Neuronal stem cell (in vitro differentiated cells): ENCODE data around the gene DAW1.

Experiments
- DNase-seq: peaks from one replicate; pipeline ENCODE4 v3.0.0-alpha.2; 2013; ENCODE audit warnings: low spot score
- H2AFZ ChIP-seq: one replicate; pipeline ENCODE4 v1.6.1; 2013; ENCODE audit warnings: mild to moderate bottlenecking, low read length, inconsistent platforms
- H2AK5ac ChIP-seq: 2 replicates; pipeline ENCODE4 v1.6.1; 2013; ENCODE audit warnings: low read depth, mild to moderate bottlenecking, inconsistent platforms, low read length, moderate library complexity, mixed read lengths
- H2BK120ac ChIP-seq: 2 replicates; pipeline ENCODE4 v1.6.1; 2013; ENCODE audit warnings: low read depth, mild to moderate bottlenecking, inconsistent platforms, low read length, moderate library complexity, mixed read lengths
- H2BK12ac ChIP-seq: one replicate; pipeline ENCODE4 v1.6.1; 2013; ENCODE audit warnings: low read length, inconsistent platforms
- H2BK15ac ChIP-seq: 2 replicates; pipeline ENCODE4 v1.6.1; 2013; ENCODE audit warnings: mild to moderate bottlenecking, low read length, inconsistent platforms, mixed read lengths
- H2BK5ac ChIP-seq: one replicate; pipeline ENCODE4 v1.6.1; 2013; ENCODE audit warnings: inconsistent platforms, mild to moderate bottlenecking, low read length, moderate library complexity
- H3K14ac ChIP-seq: one replicate; pipeline ENCODE4 v1.6.1; 2013; ENCODE audit warnings: low read length, inconsistent platforms
- H3K18ac ChIP-seq: 2 replicates; pipeline ENCODE4 v1.6.1; 2013; ENCODE audit warnings: low read length, inconsistent platforms
- H3K23ac ChIP-seq: 2 replicates; pipeline ENCODE4 v1.6.1; 2013; ENCODE audit warnings: low read depth, mild to moderate bottlenecking, mixed read lengths, low read length, inconsistent platforms; ENCODE audit not compliant: poor library complexity
- H3K27ac ChIP-seq: replicated peaks from 3 replicates; pipeline ENCODE4 v1.5.1; 2013; ENCODE audit warnings: low read length, inconsistent platforms
- H3K27me3 ChIP-seq, 3 experiments: 2 replicates each; pipeline ENCODE4 v1.6.1; 2013; ENCODE audit warnings: low read length in 3 of 3, mild to moderate bottlenecking in 2 of 3, inconsistent platforms in 1 of 3, low read depth in 1 of 3, mixed read lengths in 1 of 3, moderate library complexity in 1 of 3; ENCODE audit not compliant: control insufficient read depth in 3 of 3, insufficient read depth in 3 of 3
- H3K36me3 ChIP-seq, 2 donors: replicated peaks in 1 of 2; 2 replicates each; pipeline ENCODE4 v1.6.1; 2013; ENCODE audit warnings: low read length in 2 of 2; ENCODE audit not compliant: control insufficient read depth in 2 of 2, insufficient read depth in 2 of 2
- H3K4ac ChIP-seq: 2 replicates; pipeline ENCODE4 v1.6.1; 2013; ENCODE audit warnings: inconsistent platforms, mild to moderate bottlenecking, low read length, moderate library complexity
- H3K4me1 ChIP-seq, 2 donors: 1 replicate in 1 of 2; 2 replicates in 1 of 2; pipeline ENCODE4 v1.6.1; 2013; ENCODE audit warnings: low read length in 2 of 2, low read depth in 1 of 2; ENCODE audit not compliant: control insufficient read depth in 2 of 2, insufficient read depth in 1 of 2
- H3K4me2 ChIP-seq: one replicate; pipeline ENCODE4 v1.6.1; 2013; ENCODE audit warnings: mild to moderate bottlenecking, low read length, inconsistent platforms; ENCODE audit not compliant: insufficient read depth, poor library complexity, severe bottlenecking
- H3K4me3 ChIP-seq, 2 donors: 2 replicates each; pipeline ENCODE4 v1.5.1; 2013; ENCODE audit warnings: low read length in 2 of 2, mild to moderate bottlenecking in 2 of 2, inconsistent platforms in 1 of 2, moderate library complexity in 1 of 2
- H3K79me1 ChIP-seq: one replicate; pipeline ENCODE4 v1.6.1; 2013; ENCODE audit warnings: low read depth, mild to moderate bottlenecking, inconsistent platforms, low read length, moderate library complexity
- H3K9ac ChIP-seq: one replicate; pipeline ENCODE4 v1.6.1; 2013; ENCODE audit warnings: mild to moderate bottlenecking, low read depth, low read length, inconsistent platforms; ENCODE audit not compliant: poor library complexity
- H3K9me3 ChIP-seq, 2 donors: replicated peaks in 1 of 2; 2 replicates each; pipeline versions ENCODE3 to v1.6.1; 2013; ENCODE audit warnings: low read length in 2 of 2, mild to moderate bottlenecking in 2 of 2, inconsistent platforms in 1 of 2, low read depth in 1 of 2, mixed read lengths in 1 of 2, moderate library complexity in 1 of 2; ENCODE audit not compliant: control insufficient read depth in 2 of 2, insufficient read depth in 1 of 2
- H4K8ac ChIP-seq: one replicate; pipeline ENCODE4 v1.6.1; 2013; ENCODE audit warnings: low read depth, mild to moderate bottlenecking, inconsistent platforms, low read length, moderate library complexity
- H4K91ac ChIP-seq: one replicate; pipeline ENCODE4 v1.6.1; 2013; ENCODE audit warnings: low read length, low read depth, mild to moderate bottlenecking, inconsistent platforms; ENCODE audit not compliant: poor library complexity
- WGBS, 2 donors: extraction: QIAGEN DNeasy Blood & Tissue Kit; methylation state at CpG; one replicate each; pipeline ENCODE4 v1.1.7; 2013; ENCODE audit warnings: missing lambda C conversion rate in 2 of 2, mixed read lengths in 1 of 2; ENCODE audit not compliant: insufficient read length in 2 of 2, insufficient replicate concordance in 1 of 2; ENCODE audit errors: extremely low coverage in 2 of 2; 5-methylcytosine and 5-hydroxymethylcytosine counted together

The DAW1 gene

GRCh38 chr2:227881866-227882517 lies 10.6 kb downstream of the DAW1 start:
- no peak for DNase-seq
- H3K27ac ChIP-seq: no peak overlapping the region
- no peak overlapping the region for H2AFZ ChIP-seq
- H3K79me1 ChIP-seq: no peaks in the 10 kb centered on the region
- H3K4me1 ChIP-seq: no peaks in the 10 kb centered on the region
- H3K4me2 ChIP-seq: no peak overlapping the region
- H4K8ac ChIP-seq: no peak overlapping the region
- H2BK5ac ChIP-seq: no peak overlapping the region
- no peak overlapping the region for H3K9ac ChIP-seq
- no peaks in the 10 kb centered on the region for H3K27me3 ChIP-seq
- no peak overlapping the region for H2AK5ac ChIP-seq
- H3K9me3 ChIP-seq: no peaks in the 10 kb centered on the region
- no peak overlapping the region for H3K23ac ChIP-seq
- no peak overlapping the region for H2BK15ac ChIP-seq
- H3K36me3 ChIP-seq: no peaks in the 10 kb centered on the region
- no peak overlapping the region for H3K4ac ChIP-seq
- no peak overlapping the region for H3K14ac ChIP-seq
- H4K91ac ChIP-seq: no peak overlapping the region
- no peak overlapping the region for H3K18ac ChIP-seq
- no peak overlapping the region for H3K4me3 ChIP-seq
- no peak overlapping the region for H2BK12ac ChIP-seq
- no CpG with 5 or more reads among the region's 4 CpGs for WGBS, 2 donors
- H2BK120ac ChIP-seq: no peak overlapping the region

GRCh38 chr2:227884511-227884947 lies 13.1 kb downstream of the DAW1 start:
- Histone ChIP-seq H3K23ac (no peak overlapping the region), H4K8ac (no peak overlapping the region), H3K27ac (no peak overlapping the region), H2BK12ac (no peak overlapping the region), H2AFZ (peak overlapping the region; percentile 28), H3K9ac (no peak overlapping the region), H2AK5ac (no peak overlapping the region), H4K91ac (no peak overlapping the region), H3K4me2 (no peak overlapping the region), H2BK15ac (no peak overlapping the region), H3K4me3 (no peak overlapping the region), H3K4ac (no peak overlapping the region), H2BK120ac (no peak overlapping the region), H3K14ac (no peak overlapping the region), H3K79me1 (no peaks in the 10 kb centered on the region), H3K18ac (no peak overlapping the region), H3K36me3 (no peaks in the 10 kb centered on the region), H3K4me1 (no peaks in the 10 kb centered on the region), H3K9me3 (no peaks in the 10 kb centered on the region), H2BK5ac (no peak overlapping the region), H3K27me3 (no peaks in the 10 kb centered on the region)
- peak; percentile 71 for DNase-seq
- no CpG with 5 or more reads among the region's 6 CpGs for WGBS, 2 donors

- no CpG with 5 or more reads among the region's 4 CpGs for WGBS, 2 donors
These were observed 14.7 kb downstream of the DAW1 start for GRCh38 chr2:227886149-227886548.

GRCh38 chr2:227888289-227888688 lies 16.9 kb downstream of the DAW1 start:
- H2BK15ac ChIP-seq: no peak overlapping the region
- no peak for DNase-seq
- no peak overlapping the region for H3K9ac ChIP-seq
- H3K14ac ChIP-seq: no peak overlapping the region
- no peaks in the 10 kb centered on the region for H3K36me3 ChIP-seq
- H2BK12ac ChIP-seq: no peak overlapping the region
- no peak overlapping the region for H3K4me2 ChIP-seq
- H3K4me1 ChIP-seq: no peaks in the 10 kb centered on the region
- H2AK5ac ChIP-seq: no peak overlapping the region
- no peak overlapping the region for H4K8ac ChIP-seq
- no peak overlapping the region for H3K18ac ChIP-seq
- whole genome bisulfite sequencing, 2 donors: no CpG with 5 or more reads among the region's 5 CpGs
- H3K4ac ChIP-seq: no peak overlapping the region
- no peaks in the 10 kb centered on the region for H3K9me3 ChIP-seq
- H3K23ac ChIP-seq: no peak overlapping the region
- no peaks in the 10 kb centered on the region for H3K27me3 ChIP-seq
- no peak overlapping the region for H2BK5ac ChIP-seq
- no peak overlapping the region for H3K4me3 ChIP-seq
- H3K79me1 ChIP-seq: no peaks in the 10 kb centered on the region
- H2AFZ ChIP-seq: peak overlapping the region; percentile 53
- H4K91ac ChIP-seq: no peak overlapping the region
- H3K27ac ChIP-seq: no peak overlapping the region
- no peak overlapping the region for H2BK120ac ChIP-seq

More at GRCh38 chr2:227886149-227886548, 14.7 kb downstream of the DAW1 start:
- Histone ChIP-seq H3K4me2 (no peak overlapping the region), H2BK12ac (no peak overlapping the region), H2BK15ac (no peak overlapping the region), H3K23ac (no peak overlapping the region), H4K8ac (no peak overlapping the region), H3K9me3 (no peaks in the 10 kb centered on the region), H2AFZ (no peak overlapping the region), H3K9ac (no peak overlapping the region), H2BK5ac (no peak overlapping the region), H3K79me1 (no peaks in the 10 kb centered on the region), H3K14ac (no peak overlapping the region), H3K18ac (no peak overlapping the region), H2BK120ac (no peak overlapping the region), H2AK5ac (no peak overlapping the region), H3K36me3 (no peaks in the 10 kb centered on the region), H3K4me1 (no peaks in the 10 kb centered on the region), H3K27ac (no peak overlapping the region), H4K91ac (no peak overlapping the region), H3K4ac (no peak overlapping the region), H3K27me3 (no peaks in the 10 kb centered on the region), H3K4me3 (no peak overlapping the region)
- DNase-seq: no peak
